Measurements from ENCODE around the gene RHBDF2.

Gene RHBDF2

DNA sequence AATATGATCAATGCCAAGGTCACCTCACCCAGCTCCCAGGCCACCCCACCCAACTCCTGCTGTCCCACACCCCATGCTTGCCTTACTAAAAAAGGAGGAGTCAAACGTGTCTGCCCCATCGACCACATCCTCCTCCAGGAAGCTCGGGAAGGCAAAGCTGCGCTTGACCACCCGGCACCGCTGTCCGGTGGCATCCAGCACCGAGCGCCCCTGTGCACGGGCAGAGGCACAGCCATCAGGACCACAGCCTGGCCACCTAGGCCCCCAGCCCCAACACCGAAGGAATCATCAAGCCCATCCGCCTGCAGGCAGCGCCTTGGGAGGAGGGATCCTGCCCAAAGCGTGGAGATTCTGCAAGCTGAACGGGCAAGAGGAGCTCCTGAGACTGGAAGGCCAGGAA lies 23.6 kb downstream of the RHBDF2 start:
- no peak for DNase-seq

DNA sequence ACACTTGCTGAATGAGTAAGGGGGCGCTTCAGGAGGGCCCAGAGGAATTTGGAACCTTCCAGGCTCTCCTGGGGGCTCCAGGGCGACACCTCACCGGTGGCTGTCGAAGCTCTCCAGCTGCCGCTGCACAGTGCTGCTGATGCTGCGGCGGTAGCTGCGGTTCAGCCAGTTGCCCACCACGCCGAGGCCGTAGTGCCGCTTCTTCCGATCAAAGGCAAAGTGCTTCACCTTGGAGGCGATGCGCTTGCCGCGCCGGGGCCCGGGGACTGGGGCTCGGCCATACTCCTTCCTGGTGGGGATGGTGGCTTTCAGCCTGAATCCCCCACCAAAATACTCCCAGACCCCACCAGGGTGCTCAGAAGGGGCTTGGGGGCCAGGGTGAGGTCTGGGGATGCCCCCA lies 24.5 kb downstream of the RHBDF2 start:
- no peak for DNase-seq

DNA sequence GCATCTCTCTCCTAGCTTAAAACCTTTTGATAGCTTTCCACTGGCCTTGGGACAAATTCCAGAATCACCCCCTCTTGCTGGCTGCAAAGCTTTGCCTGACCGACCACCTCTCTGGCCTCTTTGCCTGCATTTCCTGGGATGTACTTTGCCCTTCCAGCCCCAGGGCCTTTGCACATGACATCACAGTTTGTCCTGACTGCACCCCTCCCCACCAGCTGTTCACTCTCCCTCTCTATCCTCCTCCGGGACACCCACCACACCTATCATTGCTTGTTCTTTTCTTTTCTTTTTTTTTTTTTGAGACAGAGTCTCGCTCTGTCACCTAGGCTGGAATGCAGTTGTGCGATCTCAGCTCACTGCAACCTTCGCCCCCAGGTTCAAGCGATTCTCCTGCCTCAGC lies 25.9 kb downstream of the RHBDF2 start:
- DNase-seq: no peak

DNA sequence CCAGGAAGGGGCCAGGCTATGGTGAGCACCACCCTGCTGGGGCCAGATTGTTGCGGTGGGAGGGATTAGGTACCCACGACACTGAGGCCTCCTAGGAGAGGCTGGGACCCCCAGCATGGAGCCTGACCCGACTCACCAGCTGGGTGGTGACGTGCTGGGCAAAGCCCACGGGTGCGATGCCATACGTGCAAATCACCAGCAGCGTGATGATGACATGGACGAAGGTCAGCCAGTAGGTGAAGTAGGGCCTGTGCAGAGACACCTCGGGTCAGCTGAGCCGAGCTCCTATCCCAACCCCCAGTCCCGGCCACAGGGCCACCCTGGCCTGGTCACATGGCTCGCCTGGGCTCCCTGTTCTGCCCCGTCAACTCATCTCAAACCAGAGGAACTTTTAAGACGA lies 26.3 kb downstream of the RHBDF2 start:
- DNase-seq: no peak

DNA sequence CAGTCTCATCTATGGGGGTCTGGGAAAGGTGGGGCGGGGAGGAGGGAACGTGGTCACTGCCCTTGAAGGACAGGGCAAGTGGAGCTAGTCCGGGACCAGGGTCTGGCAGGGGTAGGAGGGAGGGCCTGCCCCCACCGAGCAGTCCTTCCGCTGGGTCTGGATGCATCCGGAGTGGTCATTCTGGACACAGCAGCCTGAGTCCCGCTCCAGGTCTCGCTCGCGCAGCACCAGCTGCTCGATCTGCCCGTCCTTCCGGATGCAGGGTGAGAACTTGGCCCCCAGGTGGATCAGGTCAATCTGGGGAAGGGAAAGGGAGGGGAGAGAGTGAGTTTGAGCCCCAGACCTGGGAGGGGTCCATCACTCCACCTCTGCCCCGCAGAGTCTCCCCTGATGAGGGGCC lies 27.0 kb downstream of the RHBDF2 start:
- no peak for DNase-seq

DNA sequence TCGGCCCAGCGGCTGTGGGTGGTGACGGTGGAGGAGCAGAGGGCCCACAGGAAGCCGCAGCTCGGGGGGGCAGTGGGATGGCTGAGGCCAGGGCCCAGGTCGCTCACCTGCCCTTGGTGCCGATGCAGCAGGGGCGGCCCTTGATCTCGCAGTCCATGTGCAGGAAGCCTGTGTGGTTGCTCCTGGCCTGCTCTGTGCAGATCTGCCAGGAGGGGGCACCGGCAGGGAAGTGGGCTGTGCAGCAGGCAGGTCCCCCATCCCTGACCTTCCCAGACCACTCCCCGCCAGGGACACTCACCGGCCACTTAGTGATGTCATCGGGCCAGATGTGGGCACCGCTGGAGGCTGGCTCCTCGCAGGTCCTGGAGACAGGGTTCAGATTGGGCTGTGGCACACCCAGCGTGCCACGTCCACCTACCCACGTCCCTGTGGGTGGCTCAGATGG lies 27.7 kb downstream of the RHBDF2 start:
- no peak for DNase-seq

DNA sequence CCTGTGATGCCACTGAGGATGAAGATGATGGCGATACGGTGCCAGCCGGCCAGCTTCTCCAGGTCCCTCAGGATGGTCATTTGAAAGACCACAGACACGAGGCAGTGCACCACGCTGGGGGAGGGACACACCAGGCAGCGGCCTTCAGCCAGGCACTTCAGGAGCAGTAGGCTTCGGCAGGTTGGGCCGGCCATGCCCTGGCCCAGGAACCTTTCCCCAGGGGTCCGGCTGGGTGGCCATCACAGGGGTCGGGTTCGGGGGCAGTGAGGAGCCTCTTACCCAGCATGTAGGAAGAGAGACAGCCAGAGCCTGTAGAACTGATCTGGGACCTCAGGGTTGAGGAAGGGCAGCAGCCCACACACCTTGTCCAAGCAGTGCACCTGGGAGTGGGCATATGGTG lies 28.5 kb downstream of the RHBDF2 start:
- no peak for DNase-seq

DNA sequence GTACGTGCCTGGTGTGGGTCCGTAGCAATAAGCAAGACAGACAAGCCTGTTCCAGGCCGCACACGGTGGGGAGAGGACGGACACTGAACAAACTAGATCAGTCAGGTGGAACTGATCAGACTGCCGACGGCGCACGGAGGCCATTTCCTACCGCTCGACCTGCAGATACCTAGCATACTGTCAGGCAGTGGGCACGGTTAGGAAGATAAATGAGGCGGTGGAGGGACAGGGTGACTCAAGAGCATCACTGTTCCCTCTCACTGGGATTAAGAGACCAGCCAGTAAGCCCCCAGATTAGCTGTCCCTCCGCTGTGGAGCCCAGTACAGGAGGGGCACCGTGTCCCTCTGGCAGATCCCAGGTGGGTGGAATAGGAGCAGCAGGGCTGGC lies 29.0 kb downstream of the RHBDF2 start:
- DNase-seq: no peak

DNA sequence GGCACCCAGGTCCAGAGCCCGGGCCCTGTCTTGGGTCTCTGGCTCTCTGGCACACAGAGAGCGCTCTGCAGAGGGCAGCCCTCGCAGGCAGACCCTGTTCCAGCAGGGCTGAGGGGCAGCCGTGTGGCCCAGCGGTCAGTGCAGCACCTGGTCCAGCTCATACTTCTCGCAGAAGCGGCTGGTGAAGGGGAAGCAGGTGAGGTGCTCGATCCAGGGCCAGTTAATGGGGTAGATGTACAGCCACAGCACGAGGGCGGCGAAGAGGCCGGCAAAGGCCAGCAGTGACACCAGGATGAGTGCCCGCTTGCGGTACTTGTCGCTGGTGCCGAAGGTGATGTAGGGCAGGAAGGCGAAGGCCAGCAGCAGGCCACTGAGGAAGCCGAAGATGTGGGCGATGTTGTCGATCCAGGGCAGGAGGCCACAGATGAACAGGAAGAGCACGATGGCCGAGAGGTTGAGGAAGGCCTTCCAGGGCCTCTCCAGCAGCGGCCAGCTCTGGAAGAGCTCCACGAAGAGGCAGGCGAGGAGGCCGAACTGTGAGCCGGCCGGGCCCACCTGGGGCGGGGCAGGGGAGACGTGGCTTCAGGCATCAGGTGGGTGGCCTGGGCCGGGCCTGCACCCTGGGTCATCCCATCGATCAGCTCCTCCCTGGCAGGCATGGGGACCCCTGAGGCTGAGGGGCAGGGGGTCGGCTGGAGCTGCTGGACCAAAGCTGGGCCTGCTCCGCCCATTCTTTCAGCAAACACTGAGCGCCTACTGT lies 29.5 kb downstream of the RHBDF2 start:
- no peak for DNase-seq

DNA sequence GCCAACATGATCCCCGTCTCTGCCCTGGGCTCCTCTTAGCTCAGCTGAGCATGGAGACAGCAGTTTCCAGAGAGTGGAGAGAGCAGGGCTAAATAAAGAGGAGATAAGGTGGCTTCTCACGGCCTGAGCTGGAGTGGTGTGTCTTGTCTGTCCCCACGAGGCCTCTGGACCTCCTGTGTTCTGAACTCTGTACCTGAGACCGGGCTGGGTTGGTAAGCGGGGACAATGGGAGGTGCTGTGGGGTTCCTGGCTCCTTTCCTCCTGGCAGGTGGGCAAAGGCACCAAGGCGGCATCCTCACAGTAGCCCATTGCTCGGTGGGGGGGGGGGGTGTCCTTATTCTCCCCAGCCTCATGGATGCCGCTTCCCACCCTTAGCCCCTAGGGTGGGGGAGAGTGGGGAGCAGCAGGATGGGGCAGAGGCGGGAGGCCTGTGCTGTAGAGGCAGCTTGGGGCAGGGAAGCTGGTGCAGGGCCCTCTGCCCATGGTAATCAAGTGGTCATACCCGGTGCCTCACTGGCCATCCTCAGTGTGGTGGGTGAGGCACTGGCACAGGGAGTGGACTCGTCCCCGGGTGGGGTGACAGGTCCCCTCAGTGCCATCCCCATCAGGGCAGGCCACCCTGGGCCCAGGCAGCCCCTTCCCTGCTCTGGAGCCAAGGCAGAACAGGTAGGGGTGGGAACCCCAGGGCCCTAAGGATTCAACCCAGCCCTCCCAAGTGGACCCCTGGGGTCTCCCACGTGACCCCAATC lies 31.1 kb downstream of the RHBDF2 start:
- no peak for DNase-seq

DNA sequence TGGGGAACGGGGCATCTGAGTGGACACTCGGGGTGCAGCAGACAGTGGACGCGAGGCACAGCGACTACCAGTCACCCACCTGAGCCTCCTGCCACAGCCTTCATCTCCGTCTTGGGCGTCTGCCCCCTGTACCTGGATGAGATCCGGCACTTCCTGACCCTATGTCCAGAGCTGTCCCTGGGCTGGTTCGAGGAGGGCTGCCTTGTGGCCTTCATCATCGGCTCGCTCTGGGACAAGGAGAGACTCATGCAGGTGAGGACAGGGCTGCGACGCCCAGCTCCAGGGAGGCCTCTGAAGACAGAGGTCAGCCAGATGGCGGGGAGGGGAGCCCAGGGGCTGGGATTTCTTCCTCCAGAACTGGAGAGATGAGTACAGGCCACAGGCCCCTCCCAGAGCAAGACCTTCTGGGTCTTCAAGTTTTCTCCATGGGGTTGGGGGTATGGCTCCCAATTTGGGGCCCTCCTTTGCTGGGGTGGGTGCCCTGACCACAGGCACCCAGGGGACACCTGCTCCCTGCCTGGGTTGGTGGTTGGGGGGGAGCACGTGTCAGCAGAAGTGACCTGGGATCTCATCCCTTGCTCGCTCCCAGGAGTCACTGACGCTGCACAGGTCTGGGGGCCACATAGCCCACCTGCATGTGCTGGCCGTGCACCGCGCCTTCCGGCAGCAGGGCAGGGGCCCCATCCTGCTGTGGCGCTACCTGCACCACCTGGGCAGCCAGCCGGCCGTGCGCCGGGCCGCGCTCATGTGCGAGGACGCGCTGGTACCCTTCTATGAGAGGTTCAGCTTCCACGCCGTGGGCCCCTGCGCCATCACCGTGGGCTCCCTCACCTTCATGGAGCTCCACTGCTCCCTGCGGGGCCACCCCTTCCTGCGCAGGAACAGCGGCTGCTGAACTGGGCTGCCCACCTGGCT lies 31.9 kb downstream of the RHBDF2 start:
- no peak for DNase-seq

DNA sequence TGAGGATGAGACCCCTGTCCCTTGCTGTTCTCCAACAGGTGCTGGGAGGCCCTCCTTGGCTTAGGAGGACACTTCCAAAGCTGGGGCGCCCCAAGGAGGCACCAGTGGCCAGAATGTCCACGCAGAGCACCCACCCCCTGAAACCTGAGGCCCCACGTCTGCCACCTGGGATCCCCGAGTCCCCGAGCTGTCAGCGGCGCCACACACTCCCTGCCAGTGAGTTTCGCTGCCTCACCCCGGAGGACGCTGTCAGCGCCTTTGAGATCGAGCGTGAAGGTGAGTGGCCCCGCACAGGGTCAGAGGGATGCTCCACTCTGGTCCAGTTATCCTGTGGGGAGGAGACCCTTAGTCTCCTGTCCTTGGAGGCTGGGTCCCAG lies 32.6 kb downstream of the RHBDF2 start:
- DNase-seq: no peak

DNA sequence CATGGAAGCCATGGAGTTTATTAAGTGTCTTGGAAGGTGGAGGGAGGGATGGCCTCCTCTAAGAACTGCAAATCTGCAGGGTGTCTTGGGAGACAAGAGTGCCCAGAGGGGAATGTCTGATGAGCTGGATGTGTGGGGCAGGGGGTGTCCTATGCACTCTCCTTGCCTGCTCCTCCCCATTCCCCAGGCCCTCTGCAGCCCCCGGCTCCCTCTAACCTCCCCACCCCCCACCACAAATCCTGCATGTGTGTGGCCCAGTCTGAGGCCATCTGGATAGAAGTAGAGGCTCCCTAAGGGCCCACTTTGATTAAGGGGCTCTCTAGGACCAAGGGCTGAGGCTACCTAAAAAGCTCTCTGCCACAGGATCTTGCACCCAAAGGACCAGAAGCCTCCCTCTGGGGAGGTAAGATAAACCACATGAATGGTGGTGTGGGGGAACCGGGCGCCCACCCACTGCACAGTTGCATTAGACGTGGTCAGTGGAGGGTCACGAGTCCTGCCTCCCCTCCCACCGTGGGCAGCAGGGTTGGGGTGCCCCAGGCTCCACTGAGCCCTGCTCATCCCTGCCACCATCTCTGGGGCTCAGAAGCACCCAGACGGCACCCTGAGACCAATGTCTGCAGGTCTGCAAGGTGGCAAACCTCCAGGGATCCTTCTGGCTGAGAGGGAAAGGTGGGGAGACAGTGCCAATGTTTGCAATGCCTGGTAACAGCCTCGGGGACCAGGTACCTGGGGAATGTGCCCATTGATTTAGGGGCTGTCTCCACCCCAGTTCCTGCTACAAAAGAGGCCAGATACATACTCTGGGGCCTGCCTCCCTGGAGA lies 33.2 kb downstream of the RHBDF2 start:
- no peak for DNase-seq

DNA sequence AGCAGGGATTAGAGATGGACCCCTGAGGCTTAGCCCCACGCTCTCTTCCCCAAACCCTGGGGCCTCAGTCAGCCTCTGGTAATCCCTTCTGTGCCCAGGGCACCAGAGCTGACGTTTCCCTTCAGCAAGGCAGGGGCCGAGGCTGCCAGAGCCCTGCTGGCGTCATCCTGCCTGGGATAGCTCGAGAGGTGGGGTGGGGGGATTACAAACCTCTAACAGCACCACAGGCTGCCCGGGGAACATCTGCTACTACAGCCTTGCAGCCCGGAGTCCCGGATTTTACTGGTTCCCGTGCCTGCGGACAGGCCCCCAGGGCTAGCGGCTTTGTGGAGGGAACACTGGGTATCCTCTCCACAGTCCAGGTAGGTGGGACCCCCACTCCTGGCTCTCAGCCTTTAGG lies 33.9 kb downstream of the RHBDF2 start, which contains the start of gene AANAT:
Gene AANAT (plus strand): TSS at position 238 of the 400 bp plus-strand sequence. CDS start 1,144 bp downstream, outside the sequence.
- no peak for DNase-seq

DNA sequence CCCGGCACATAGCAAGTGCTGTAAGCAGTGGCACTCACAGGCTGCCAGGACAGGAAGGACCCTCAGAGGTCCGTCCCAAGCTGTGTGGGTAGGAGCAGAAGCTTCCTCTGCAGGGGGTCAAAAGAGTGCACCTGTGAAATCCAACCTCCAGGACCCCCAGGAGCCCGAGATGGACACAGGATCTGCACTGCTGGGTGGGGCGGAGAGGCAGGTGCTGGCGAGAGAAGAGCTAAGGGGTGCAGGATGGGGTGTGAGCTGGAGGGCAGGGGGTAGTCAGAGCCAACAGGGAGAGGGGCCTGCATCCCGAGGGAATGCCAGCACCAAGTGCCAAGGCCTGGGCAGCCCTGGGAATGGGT lies 34.5 kb downstream of the RHBDF2 start:
- no peak for DNase-seq

DNA sequence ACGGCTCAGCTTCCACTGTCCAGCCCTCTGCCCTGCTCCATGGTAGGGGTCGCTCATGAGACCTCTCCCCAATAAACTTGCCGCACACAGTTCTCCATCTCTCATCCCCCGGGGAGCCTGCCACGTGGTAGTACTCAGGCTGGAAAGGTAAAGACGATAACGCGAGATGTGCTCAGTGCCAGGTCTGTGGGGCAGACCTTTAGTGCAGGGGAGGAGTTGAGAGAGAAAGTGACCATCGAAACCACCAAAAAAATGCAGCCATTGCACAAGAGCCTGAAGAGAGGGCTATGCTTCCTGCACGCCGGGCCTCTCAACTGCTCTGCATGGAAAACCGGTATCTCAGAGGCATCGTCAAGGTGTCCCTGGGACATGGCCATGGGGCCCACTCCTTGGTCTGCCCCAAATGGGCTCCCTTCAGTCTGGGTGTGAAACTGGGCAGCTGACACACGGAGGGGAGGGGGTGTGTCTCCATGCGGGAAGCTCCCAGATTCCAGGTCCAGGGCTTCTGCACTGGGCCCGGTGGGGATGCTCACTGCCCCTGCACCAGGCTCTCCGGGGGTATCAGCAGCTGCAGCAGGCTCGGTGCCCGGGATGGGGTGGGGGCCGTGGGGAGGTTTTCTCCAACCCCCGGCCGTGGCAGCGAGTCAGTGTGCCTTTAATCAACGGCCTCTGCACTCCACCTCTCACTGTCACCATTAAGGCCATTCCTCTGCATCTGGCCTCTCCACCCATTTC lies 38.5 kb downstream of the RHBDF2 start:
- no peak for DNase-seq

DNA sequence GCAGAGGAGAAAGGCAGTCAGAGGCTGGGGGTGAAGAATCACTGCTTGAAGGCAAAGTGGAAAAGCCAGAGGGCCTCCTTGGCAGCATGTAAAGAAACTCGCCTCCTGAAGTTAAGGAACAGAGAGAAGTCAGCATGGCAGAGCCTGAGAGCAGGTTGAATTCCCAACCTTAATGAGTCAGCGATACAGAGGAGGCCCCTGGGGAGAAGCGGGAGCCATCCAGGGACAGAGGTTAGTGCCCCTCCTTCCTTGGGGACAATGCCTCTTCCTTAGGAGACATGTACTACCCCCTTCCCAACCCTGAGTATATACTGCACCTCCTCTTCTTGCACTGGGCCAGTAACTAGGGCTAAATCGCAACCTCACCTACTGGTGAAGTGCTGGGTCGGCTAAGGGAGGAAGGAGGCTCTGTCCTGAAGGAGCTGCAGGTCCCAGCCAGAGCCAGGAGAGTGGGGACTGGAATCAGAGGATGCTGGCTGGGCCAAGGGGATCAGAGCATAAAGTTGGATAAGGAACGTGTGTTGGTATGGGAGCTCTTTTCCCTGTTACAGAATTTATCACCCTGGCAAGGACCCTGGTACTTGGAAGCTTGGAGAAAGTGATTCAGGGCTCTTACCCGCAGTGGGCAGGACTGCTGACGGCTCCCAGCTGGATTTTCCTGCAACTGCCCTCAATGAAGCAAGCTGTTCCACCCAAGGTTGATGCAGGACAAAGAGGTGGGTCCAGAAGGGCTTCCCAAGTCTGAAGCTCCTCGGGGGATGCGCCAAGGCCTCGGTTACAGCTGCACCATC lies 39.3 kb downstream of the RHBDF2 start:
- no peak for DNase-seq

DNA sequence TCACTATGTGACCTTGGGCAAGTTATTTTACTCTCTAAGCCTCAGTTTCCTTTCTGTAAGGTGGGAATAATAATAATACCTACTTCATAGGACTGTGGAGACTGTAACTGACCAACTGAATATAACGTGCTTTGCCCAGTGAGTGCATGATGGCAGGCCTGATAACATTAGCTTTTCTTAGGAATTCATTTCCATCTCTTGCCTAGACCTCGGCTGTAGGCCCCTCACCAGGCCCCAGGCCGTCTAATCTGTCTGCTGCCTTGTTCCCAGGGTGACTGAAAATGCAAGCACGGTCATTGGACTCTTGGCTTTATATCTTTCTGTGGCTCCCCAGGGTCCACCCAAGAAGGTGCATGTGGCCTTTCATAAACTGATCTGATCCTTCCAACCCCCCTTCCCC lies 41.5 kb downstream of the RHBDF2 start:
- no peak for DNase-seq

DNA sequence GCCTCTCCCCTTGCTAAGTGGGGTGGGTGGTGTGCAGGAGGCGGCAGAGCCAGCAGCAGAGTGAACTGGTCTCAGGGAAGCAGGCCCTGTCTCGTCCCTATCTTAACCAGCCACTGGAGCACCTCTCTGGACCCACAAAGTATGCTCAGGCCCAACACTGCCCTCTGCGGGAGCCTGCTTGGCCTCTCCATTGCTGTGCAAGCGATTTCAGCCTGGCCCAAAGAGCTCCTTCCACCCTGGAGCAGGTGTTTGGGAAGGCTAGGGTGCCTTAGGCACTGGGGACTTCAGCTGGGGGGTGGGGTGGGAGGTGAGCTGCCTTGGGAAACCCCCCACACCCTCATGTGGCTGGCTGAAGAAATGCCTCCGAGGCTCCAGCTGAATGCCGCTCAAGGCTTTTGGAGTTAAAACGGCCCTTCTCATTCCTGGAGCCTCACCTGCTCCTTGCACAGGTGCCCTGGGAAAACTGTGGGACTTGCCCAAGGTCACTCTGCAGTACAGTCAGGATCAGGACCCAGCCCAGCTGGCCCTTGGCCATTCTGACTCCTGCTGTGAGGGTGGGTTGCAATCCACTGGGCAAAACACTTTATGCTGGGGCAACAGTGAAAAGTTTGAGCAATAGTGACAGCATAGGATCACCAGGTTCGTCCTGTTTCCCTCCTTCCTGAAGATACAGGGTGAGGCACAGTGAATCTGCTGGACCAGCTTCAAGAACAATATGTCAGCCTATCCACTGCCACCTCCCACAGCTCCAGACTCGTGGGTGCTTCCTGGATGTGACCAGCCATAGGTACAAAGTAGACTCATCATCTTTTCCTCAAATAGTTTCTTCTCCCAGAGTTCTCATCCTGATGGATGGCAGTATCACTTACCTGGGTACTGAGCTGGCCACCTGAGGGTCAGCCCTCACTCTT lies 42.4 kb downstream of the RHBDF2 start:
- DNase-seq: no peak

DNA sequence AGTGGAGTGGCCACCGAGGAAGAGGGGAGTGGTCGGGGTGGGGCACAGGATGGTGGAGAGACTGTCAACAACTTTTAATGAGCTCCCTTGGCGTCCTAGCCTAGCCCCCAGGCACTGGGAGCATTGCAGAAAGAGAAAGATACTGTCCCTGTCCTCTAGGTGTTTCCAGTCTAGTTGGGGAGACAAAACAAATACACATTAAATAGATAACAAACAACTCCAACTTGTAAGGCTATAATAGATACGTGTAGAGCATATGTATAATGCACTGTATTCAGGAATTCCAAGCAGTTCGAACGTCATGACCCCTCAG lies 47.8 kb downstream of the RHBDF2 start:
- no peak for DNase-seq

All from activated T-cell treated with anti-CD3 and anti-CD28 coated beads, Interleukin-2, amount 50 U/mL, for 1 hour (primary cell).